ENCODE results near the gene AGMO. TPM values are rescaled to one million over a fixed set of nuclear protein-coding genes. Genes with fewer than 3 reads are reported as not detected.

AGMO gene
- total RNA-seq, 1 experiment from 2014 or later, result not detected

GRCh38 chr7:15418264-15418663 is 143.6 kb downstream of the AGMO start:
- DNase-seq (ENCODE audit: low read depth, low spot score) (no peak), ATAC-seq (no peak)
- BruUV-seq (replicated peaks), result no TSS peak
- Histone ChIP-seq H3K9me2 (ENCODE audit: insufficient read depth) (no peaks in the 10 kb centered on the region), H3K27ac (ENCODE audit: low read depth, low read length) (no peak overlapping the region), H3K9me3 (ENCODE audit: control insufficient read depth in 1 of 2, insufficient read depth in 1 of 2, low read depth in 1 of 2, low read length in 2 of 2) (no peaks in the 10 kb centered on the region), H3K4me3 (replicated peaks in 1 of 2; ENCODE audit: low read depth in 1 of 2, low read length in 2 of 2) (no peak overlapping the region), H3K4me1 (ENCODE audit: control insufficient read depth in 1 of 2, insufficient read depth in 2 of 2, low read length in 2 of 2) (no peaks in the 10 kb centered on the region), H3K27me3 (ENCODE audit: insufficient read depth, low read length) (no peaks in the 10 kb centered on the region), H3K9ac (ENCODE audit: low read length) (no peak overlapping the region), H3K79me2 (ENCODE audit: insufficient read depth, low read length) (no peaks in the 10 kb centered on the region), H2AFZ (ENCODE audit: low read depth, low read length, poor library complexity, severe bottlenecking) (no peak overlapping the region), H3K36me3 (ENCODE audit: control insufficient read depth in 1 of 2, insufficient read depth in 2 of 2, low read length in 2 of 2) (no peaks in the 10 kb centered on the region), H4K20me1 (ENCODE audit: insufficient read depth) (no peaks in the 10 kb centered on the region), H3K4me2 (ENCODE audit: low read length) (no peak overlapping the region)
- TF ChIP-seq SRF (IDR thresholded peaks at IDR 0.05; ENCODE audit: low read depth), result no peak
- no peak for TF ChIP-seq CBX3 (IDR thresholded peaks at IDR 0.05; ENCODE audit: low read depth)
- no peak for TF ChIP-seq ELF1 (IDR thresholded peaks at IDR 0.05; ENCODE audit: borderline replicate concordance, low read depth)
- no peak for TF ChIP-seq EZH2 (IDR thresholded peaks at IDR 0.05)
- TF ChIP-seq EGR1 (IDR thresholded peaks at IDR 0.05; ENCODE audit: low read depth), result no peak
- no peak for TF ChIP-seq RAD21 (IDR thresholded peaks at IDR 0.05; ENCODE audit: low read depth)
- TF ChIP-seq FOSL1 (IDR thresholded peaks at IDR 0.05; ENCODE audit: low read depth), result no peak
- no peak for TF ChIP-seq TCF7L2 (IDR thresholded peaks at IDR 0.05; ENCODE audit: borderline replicate concordance, extremely low read depth, insufficient read depth, insufficient read length)
- ChIA-PET POLR2A (no interaction called here), CTCF (no interaction called here), RAD21 (ENCODE audit: low non-redundant PET in 1 of 2, low total read pairs in 2 of 2, uncharacterized antibody in 2 of 2, unreplicated experiment in 2 of 2) (no interaction called here)
- intact Hi-C loops (cut with micrococcal nuclease), result no loop called here

- no peaks in the 10 kb centered on the region for H3K4me1 ChIP-seq (ENCODE audit: control insufficient read depth in 1 of 2, insufficient read depth in 2 of 2, low read length in 2 of 2)
- DNase-seq (ENCODE audit: low read depth, low spot score) (no peak), ATAC-seq (no peak)
- no peaks in the 10 kb centered on the region for H3K9me3 ChIP-seq (ENCODE audit: control insufficient read depth in 1 of 2, insufficient read depth in 1 of 2, low read depth in 1 of 2, low read length in 2 of 2)
- intact Hi-C loops (cut with micrococcal nuclease), result no loop called here
- no peak for TF ChIP-seq SP1 (IDR thresholded peaks at IDR 0.05; ENCODE audit: low read depth)
- TF ChIP-seq CEBPB (IDR thresholded peaks at IDR 0.05; ENCODE audit: low read depth), result no peak
- no peak for TF ChIP-seq RAD21 (IDR thresholded peaks at IDR 0.05; ENCODE audit: low read depth)
- no peak for TF ChIP-seq YY1 (IDR thresholded peaks at IDR 0.05; ENCODE audit: extremely low read depth, insufficient replicate concordance, low read depth, low read length)
- TF ChIP-seq CTCF (IDR thresholded peaks at IDR 0.05 in 2 of 3, conservative IDR thresholded peaks at IDR 0.05 in 1 of 3; ENCODE audit: borderline replicate concordance in 1 of 3, insufficient read depth in 1 of 3, low read depth in 2 of 3, low read length in 2 of 3), result no peak
- H3K9me2 ChIP-seq (ENCODE audit: insufficient read depth), result no peaks in the 10 kb centered on the region
- ChIA-PET POLR2A (no interaction called here), RAD21 (ENCODE audit: low non-redundant PET in 1 of 2, low total read pairs in 2 of 2, uncharacterized antibody in 2 of 2, unreplicated experiment in 2 of 2) (no interaction called here), CTCF (no interaction called here)
- H3K9ac ChIP-seq (ENCODE audit: low read length), result no peak overlapping the region
- no peaks in the 10 kb centered on the region for H3K79me2 ChIP-seq (ENCODE audit: insufficient read depth, low read length)
- H3K36me3 ChIP-seq (ENCODE audit: control insufficient read depth in 1 of 2, insufficient read depth in 2 of 2, low read length in 2 of 2), result no peaks in the 10 kb centered on the region
- H3K27ac ChIP-seq (ENCODE audit: low read depth, low read length), result no peak overlapping the region
- H3K27me3 ChIP-seq (ENCODE audit: insufficient read depth, low read length), result no peaks in the 10 kb centered on the region
- H3K4me2 ChIP-seq (ENCODE audit: low read length), result no peak overlapping the region
- no TSS peak for BruUV-seq (replicated peaks)
- H2AFZ ChIP-seq (ENCODE audit: low read depth, low read length, poor library complexity, severe bottlenecking), result no peak overlapping the region
- H4K20me1 ChIP-seq (ENCODE audit: insufficient read depth), result no peaks in the 10 kb centered on the region
- H3K4me3 ChIP-seq (replicated peaks in 1 of 2; ENCODE audit: low read depth in 1 of 2, low read length in 2 of 2), result no peak overlapping the region
These were observed 144.3 kb downstream of the AGMO start for GRCh38 chr7:15417341-15417988.
